Measurements from ENCODE around the gene CNTFR. TPM values are rescaled to one million over a fixed set of nuclear protein-coding genes. Genes with fewer than 3 reads are reported as not detected.

CNTFR gene
- total and polyA plus RNA-seq, 10 of the 15 experiments (the other 5 are each of a cell fraction or from before 2014, with no cell fraction given) = not detected

DNA sequence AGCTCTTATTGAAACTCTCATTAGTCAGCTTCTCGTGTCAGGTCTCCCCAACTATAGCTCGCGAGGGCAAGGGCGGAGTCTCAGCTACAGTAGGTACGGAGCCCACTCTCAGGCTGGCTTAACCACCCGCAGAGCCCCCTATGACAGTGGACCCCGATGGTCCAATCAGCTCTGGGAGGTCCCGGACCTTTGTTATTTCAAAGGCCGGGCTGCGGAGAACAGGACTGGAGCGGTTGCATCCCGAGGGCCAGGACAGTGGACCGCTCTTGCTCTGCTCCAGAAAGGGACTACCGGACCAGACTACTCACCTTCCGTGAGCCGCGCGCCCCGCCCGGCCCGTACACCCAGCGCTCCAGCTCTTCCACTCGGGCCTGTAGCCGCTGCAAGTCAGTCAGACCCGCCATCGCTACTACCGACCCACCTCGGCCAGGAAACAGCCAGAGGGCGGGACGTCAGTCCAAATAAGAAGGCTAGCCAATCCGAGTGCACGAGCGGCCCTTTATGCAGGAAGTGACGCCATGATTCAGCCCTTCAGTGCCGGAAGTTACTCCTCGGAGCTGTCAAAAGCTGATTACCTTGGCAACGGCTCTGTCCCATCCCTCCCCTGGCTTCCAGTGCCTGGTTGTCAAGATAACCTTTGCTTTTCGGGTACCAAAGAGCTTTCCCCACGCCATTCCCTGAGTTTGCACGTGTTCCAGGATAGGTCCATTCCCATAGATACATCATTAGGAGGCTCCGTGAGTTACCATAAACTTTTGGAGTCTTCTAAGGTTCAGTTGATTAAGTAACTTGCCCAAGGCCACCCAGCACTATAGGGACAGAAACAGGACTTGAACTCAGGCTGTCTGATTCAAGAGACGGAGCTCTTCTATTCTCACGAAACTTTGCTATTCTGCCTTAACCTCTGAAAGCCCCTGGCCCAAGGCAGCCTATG, 30.8 kb upstream of the CNTFR start, which contains the start of gene DCTN3 (continued):
- TF ChIP-seq, protein P1, sequence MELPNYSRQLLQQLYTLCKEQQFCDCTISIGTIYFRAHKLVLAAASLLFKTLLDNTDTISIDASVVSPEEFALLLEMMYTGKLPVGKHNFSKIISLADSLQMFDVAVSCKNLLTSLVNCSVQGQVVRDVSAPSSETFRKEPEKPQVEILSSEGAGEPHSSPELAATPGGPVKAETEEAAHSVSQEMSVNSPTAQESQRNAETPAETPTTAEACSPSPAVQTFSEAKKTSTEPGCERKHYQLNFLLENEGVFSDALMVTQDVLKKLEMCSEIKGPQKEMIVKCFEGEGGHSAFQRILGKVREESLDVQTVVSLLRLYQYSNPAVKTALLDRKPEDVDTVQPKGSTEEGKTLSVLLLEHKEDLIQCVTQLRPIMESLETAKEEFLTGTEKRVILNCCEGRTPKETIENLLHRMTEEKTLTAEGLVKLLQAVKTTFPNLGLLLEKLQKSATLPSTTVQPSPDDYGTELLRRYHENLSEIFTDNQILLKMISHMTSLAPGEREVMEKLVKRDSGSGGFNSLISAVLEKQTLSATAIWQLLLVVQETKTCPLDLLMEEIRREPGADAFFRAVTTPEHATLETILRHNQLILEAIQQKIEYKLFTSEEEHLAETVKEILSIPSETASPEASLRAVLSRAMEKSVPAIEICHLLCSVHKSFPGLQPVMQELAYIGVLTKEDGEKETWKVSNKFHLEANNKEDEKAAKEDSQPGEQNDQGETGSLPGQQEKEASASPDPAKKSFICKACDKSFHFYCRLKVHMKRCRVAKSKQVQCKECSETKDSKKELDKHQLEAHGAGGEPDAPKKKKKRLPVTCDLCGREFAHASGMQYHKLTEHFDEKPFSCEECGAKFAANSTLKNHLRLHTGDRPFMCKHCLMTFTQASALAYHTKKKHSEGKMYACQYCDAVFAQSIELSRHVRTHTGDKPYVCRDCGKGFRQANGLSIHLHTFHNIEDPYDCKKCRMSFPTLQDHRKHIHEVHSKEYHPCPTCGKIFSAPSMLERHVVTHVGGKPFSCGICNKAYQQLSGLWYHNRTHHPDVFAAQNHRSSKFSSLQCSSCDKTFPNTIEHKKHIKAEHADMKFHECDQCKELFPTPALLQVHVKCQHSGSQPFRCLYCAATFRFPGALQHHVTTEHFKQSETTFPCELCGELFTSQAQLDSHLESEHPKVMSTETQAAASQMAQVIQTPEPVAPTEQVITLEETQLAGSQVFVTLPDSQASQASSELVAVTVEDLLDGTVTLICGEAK (IDR thresholded peaks at IDR 0.05; ENCODE audit: borderline replicate concordance) = peak; percentile 95
- TF ChIP-seq, protein P2, sequence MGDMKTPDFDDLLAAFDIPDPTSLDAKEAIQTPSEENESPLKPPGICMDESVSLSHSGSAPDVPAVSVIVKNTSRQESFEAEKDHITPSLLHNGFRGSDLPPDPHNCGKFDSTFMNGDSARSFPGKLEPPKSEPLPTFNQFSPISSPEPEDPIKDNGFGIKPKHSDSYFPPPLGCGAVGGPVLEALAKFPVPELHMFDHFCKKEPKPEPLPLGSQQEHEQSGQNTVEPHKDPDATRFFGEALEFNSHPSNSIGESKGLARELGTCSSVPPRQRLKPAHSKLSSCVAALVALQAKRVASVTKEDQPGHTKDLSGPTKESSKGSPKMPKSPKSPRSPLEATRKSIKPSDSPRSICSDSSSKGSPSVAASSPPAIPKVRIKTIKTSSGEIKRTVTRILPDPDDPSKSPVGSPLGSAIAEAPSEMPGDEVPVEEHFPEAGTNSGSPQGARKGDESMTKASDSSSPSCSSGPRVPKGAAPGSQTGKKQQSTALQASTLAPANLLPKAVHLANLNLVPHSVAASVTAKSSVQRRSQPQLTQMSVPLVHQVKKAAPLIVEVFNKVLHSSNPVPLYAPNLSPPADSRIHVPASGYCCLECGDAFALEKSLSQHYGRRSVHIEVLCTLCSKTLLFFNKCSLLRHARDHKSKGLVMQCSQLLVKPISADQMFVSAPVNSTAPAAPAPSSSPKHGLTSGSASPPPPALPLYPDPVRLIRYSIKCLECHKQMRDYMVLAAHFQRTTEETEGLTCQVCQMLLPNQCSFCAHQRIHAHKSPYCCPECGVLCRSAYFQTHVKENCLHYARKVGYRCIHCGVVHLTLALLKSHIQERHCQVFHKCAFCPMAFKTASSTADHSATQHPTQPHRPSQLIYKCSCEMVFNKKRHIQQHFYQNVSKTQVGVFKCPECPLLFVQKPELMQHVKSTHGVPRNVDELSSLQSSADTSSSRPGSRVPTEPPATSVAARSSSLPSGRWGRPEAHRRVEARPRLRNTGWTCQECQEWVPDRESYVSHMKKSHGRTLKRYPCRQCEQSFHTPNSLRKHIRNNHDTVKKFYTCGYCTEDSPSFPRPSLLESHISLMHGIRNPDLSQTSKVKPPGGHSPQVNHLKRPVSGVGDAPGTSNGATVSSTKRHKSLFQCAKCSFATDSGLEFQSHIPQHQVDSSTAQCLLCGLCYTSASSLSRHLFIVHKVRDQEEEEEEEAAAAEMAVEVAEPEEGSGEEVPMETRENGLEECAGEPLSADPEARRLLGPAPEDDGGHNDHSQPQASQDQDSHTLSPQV (IDR thresholded peaks at IDR 0.05) = no peak
- TF ChIP-seq, protein P3, sequence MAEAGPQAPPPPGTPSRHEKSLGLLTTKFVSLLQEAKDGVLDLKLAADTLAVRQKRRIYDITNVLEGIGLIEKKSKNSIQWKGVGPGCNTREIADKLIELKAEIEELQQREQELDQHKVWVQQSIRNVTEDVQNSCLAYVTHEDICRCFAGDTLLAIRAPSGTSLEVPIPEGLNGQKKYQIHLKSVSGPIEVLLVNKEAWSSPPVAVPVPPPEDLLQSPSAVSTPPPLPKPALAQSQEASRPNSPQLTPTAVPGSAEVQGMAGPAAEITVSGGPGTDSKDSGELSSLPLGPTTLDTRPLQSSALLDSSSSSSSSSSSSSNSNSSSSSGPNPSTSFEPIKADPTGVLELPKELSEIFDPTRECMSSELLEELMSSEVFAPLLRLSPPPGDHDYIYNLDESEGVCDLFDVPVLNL (IDR thresholded peaks at IDR 0.05; ENCODE audit: low read depth, low read length) = no peak
- TF ChIP-seq PML (IDR thresholded peaks at IDR 0.05; ENCODE audit: low read length) (no peak), RAD21 (IDR thresholded peaks at IDR 0.05; ENCODE audit: insufficient read depth, low read depth, low read length) (no peak), YY1 (IDR thresholded peaks at IDR 0.05; ENCODE audit: low read depth, low read length) (peak; percentile 92), ESRRA (IDR thresholded peaks at IDR 0.05; ENCODE audit: low read length) (no peak), TARDBP (IDR thresholded peaks at IDR 0.05; ENCODE audit: borderline replicate concordance) (no peak)
- TF ChIP-seq, protein P4, sequence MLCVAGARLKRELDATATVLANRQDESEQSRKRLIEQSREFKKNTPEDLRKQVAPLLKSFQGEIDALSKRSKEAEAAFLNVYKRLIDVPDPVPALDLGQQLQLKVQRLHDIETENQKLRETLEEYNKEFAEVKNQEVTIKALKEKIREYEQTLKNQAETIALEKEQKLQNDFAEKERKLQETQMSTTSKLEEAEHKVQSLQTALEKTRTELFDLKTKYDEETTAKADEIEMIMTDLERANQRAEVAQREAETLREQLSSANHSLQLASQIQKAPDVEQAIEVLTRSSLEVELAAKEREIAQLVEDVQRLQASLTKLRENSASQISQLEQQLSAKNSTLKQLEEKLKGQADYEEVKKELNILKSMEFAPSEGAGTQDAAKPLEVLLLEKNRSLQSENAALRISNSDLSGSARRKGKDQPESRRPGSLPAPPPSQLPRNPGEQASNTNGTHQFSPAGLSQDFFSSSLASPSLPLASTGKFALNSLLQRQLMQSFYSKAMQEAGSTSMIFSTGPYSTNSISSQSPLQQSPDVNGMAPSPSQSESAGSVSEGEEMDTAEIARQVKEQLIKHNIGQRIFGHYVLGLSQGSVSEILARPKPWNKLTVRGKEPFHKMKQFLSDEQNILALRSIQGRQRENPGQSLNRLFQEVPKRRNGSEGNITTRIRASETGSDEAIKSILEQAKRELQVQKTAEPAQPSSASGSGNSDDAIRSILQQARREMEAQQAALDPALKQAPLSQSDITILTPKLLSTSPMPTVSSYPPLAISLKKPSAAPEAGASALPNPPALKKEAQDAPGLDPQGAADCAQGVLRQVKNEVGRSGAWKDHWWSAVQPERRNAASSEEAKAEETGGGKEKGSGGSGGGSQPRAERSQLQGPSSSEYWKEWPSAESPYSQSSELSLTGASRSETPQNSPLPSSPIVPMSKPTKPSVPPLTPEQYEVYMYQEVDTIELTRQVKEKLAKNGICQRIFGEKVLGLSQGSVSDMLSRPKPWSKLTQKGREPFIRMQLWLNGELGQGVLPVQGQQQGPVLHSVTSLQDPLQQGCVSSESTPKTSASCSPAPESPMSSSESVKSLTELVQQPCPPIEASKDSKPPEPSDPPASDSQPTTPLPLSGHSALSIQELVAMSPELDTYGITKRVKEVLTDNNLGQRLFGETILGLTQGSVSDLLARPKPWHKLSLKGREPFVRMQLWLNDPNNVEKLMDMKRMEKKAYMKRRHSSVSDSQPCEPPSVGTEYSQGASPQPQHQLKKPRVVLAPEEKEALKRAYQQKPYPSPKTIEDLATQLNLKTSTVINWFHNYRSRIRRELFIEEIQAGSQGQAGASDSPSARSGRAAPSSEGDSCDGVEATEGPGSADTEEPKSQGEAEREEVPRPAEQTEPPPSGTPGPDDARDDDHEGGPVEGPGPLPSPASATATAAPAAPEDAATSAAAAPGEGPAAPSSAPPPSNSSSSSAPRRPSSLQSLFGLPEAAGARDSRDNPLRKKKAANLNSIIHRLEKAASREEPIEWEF (IDR thresholded peaks at IDR 0.05; ENCODE audit: insufficient replicate concordance, low read depth, low read length) = no peak
